Measurements from ENCODE around the gene BCCIP. TPM values are rescaled to one million over a fixed set of nuclear protein-coding genes. Genes with fewer than 3 reads are reported as not detected.

BCCIP gene
- total RNA-seq, 2 donors from 2014 or later = 37.5 to 38.8 TPM

DNA sequence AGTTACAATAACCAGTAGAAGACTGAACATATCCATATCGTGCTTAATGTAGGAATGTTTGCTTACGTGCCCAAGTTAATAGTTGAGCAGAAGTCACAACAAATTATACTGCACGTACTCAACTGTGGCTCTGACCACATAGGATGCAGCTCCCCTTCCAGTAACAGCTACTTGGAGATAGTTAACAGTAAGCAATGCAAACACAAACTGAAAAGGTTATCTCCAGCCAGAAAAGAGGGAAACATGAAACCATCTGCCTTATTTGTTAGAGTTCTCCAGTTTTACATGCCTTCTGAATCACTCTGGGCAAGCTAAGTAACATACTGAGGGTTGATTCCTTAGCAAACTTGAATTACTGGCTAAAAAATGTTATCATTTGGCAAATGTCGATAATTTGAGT, 48.0 kb downstream of the BCCIP start:
- intact Hi-C loops (cut with DNase I) = no loop called here
- no peak for DNase-seq (ENCODE audit: low spot score)

DNA sequence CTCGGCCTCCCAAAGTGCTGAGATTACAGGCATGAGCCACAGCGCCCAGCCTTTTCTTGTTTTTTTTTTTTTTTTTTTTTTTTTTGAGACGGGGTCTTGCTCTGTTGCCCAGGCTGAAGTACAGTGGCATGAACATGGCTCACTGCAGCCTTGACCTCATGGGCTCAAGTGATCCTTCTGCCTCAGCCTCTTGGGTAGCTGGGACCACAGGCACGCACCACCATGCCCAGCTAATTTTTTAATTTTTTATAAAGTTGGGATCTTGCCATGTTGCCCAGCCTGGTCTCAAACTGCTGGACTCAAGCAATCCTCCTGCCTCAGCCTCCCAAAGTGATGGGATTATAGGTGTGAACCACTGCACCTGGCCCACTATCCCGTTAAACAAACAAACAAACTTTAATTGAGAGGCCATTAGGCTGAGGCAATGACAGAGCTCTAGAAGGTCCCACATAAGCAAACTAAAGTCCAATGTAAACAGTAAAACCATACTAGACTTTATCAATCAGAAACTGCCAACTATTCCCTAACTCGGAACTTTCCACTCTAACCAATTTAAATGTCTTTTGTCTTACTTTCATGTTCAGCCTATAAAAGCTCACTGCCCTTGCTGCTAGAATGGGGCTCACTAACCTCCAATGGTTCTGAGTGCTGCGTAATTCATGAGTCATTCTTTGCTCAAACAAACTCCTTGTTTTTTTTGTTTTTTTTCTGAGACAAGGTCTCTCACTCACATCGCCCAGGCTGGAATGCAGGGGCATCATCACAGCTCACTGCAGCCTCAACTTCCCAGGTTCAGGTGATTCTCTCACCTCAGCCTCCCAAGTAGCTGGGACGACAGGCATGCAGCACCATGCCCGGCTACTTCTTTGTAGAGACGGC, 55.9 kb downstream of the BCCIP start:
- DNase-seq (ENCODE audit: low spot score) = no peak
- intact Hi-C loops (cut with DNase I) = no loop called here

- intact Hi-C loops (cut with DNase I) = no loop called here
- no peak for DNase-seq (ENCODE audit: low spot score)
These were observed 57.4 kb downstream of the BCCIP start for GRCh38 chr10:125880719-125881118.

GRCh38 chr10:125881192-125881591, 57.8 kb downstream of the BCCIP start, which contains the start of gene DHX32:
TSS of gene DHX32 (minus strand) at chr10:125881292. CDS start at chr10:125880824, 468 bp downstream.
- DNase-seq (ENCODE audit: low spot score) = no peak

DNA sequence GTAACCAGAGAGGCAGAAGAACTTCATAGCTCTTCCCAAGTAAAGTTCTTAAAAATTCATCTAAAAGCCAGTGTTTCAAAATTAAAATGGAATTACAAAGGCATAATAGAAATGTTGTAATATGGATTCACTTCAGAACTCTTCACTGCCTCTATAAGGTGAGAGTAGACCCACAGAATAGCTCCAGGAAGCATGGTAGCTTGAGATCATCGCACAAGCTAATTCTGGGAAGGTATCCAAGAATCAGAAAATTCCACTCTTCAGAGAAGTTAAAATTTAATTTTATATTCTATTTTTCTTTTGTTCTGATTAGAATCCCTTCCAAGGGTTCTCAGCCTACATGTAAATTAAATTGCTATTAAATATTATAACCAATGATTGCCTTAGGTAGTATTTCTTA, 59.2 kb downstream of the BCCIP start:
- intact Hi-C loops (cut with DNase I) = no loop called here
- no peak for DNase-seq (ENCODE audit: low spot score)

More at GRCh38 chr10:125881192-125881591, 57.8 kb downstream of the BCCIP start, which contains the start of gene DHX32:
- intact Hi-C loops (cut with DNase I) = no loop called here

GRCh38 chr10:125883211-125883610, 59.9 kb downstream of the BCCIP start:
- no peak for DNase-seq (ENCODE audit: low spot score)

More at GRCh38 chr10:125883211-125883610, 59.9 kb downstream of the BCCIP start:
- intact Hi-C loops (cut with DNase I) = no loop called here

Small RNA genes lying within 50 kb of the gene (microRNA-seq; reads per million reads assigned to microRNA genes)
- gene MIR4484 (ENCODE audit: borderline microRNAs expressed in 2 of 2) = 0 reads per million in 2 donors

Other genes starting within 250 kb of the BCCIP start
- gene TEX36, start 140.4 kb upstream of the BCCIP start, total RNA-seq = not detected
- 10 to 100 TPM; 13.5 to 16.8 TPM for gene EDRF1, start 103.8 kb upstream of the BCCIP start, total RNA-seq
- gene MMP21, start 47.7 kb upstream of the BCCIP start, total RNA-seq = under 1 TPM; 0.28 to 0.38 TPM
- 10 to 100 TPM; 28.2 to 31.4 TPM for gene UROS, start 288 bp upstream of the BCCIP start, total RNA-seq
- 10 to 100 TPM; 19.0 to 25.1 TPM for gene DHX32, start 57.7 kb downstream of the BCCIP start, total RNA-seq
- gene FANK1, start 73.0 kb downstream of the BCCIP start, total RNA-seq = 1 to 10 TPM; 1.5 to 3.0 TPM

Data from posterior vena cava (tissue), 2 donors.